Femur (tissue), 1 donor: ENCODE data around the gene ZPR1.

Experiments used
- DNase-seq: peaks from one replicate; pipeline ENCODE4 v3.0.0-alpha.2; 2017

The ZPR1 gene

DNA sequence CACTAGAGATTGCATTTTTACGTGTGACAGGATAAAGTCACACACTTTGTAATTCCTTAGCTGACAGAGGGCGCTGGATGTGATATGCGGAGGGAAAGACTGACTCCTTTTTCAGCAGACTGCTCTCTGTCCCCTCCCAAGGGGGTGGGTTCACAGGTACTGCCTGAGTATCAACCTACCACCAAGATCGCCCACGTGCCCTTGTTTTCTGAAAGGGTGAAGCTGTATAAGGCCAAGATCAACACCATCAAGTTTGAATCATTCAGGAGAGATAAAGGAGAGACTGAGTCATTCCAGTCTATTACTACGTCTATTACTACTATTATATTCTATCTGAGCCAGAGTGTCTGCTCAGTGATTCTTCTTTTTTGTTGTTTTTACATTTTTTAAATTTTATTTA lies 45.7 kb downstream of the ZPR1 start:
- no peak for DNase-seq

DNA sequence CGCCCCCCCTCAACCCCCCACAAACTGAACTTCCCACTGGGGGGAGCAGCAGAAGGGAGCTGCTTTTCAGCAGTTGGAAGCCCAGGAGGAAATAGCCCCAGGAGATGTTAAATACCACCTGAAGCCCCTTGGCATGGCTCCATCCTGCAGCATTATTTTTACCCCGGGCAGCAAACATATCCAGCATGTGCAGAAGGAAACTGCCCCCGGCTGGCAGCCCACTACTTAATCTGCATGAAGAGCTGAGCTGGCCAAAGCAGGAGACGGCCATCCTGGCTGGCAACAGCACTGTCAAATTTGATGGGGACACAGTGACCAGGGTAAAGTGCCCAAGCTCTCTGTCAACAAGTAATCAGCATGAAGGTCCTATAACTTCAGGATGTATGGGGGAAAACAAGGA lies 47.1 kb downstream of the ZPR1 start:
- no peak for DNase-seq

DNA sequence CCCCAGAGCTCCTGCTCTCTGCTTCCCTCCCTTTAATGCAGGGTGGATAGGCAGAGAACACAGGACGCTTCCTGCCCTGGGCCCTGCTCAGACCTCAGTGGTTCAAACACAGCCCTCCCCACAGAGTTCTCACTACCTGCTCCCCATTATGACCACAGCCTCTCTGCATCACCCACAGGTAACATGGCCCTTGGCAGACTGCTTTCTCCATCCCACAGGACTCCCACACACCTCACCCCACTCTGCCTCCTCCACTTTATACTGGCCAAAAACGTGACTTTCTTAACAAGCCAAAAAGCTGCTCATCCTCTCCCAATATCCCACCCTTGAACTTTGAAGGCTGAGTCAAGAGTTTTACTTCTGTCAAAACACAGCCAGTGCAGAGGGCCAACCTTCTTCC lies 48.8 kb downstream of the ZPR1 start:
- no peak for DNase-seq

DNA sequence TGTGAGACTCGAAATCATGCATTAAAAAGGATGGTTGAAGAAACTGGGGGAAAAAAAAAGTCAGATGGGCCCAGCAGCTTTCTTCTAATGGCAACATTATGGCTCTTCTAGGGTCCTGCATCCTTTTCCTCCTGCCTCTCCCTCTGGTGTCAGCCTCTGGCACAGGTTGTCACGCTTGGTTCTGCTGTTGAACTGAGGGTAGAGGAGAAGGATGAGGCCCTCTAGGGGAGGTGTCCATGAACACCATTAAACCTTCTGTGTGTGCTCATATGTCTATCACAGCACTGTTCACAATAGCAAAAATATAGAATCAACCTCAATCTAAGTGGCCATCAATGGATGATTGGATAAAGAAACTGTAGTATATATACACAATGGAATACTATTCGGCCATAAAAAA lies 51.1 kb downstream of the ZPR1 start:
- DNase-seq, result no peak

- no peak for DNase-seq
These were observed 53.8 kb downstream of the ZPR1 start for GRCh38 chr11:116733969-116734508.

- DNase-seq, result no peak
These were observed 54.6 kb downstream of the ZPR1 start for GRCh38 chr11:116733043-116733755.

DNA sequence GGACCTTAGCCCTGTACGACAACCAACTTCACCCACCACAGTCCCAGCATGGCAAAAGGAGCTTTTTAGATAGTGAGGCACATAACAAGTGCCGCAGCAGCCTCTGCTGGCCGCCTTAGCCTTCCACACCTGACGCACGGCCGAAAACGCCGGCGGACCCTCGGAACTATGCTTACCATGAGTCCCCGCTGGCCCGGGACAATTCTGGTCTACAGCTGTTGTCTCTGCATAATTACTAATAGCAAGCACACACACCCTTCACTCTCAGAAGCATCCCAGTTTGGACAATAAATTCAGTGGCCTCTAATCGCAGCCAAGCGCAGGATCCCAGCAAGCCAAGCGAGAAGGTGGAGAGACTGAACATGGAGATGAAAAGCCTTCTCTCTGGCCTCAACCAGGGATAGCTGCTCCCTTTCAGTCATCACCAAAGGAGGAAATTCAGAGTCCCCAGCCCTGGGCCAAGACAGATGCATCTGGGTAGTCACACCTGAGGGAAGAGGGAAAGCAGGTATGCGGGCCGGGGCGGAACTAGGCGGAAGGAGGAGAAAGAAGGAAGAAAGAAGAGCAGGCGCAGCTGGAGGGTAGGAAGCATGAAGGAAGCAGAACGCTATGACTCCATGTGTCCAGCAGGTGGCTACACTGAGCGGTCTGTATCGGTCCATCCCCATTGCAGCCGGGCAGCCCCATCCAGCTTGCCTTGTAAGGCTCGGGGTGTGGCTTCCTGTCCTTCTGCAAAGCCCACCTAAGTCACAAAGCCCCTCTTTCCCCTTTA lies 55.4 kb downstream of the ZPR1 start:
- peak; percentile 59 for DNase-seq

DNA sequence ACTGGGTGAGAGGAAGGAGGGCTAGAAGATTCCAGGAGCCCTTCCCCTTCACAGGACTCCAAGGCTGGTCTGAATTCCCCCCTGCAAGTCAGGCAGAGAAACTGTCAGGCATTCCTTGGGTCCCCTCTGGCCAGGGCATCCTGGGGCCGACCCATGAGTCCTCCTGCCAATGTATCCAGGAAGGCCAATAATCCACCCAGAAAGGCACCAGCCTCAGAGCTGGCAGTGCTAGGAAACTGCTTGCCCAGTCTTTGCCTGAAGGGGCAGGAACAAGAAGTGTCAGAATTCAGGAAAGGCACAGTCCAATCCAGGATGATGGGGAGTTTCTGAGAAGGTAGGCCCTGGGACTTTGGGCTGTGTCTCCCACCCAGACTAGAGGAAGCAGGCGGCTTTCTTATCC lies 56.0 kb downstream of the ZPR1 start:
- no peak for DNase-seq

GRCh38 chr11:116731097-116731761 lies 56.6 kb downstream of the ZPR1 start:
- peak; percentile 58 for DNase-seq

DNA sequence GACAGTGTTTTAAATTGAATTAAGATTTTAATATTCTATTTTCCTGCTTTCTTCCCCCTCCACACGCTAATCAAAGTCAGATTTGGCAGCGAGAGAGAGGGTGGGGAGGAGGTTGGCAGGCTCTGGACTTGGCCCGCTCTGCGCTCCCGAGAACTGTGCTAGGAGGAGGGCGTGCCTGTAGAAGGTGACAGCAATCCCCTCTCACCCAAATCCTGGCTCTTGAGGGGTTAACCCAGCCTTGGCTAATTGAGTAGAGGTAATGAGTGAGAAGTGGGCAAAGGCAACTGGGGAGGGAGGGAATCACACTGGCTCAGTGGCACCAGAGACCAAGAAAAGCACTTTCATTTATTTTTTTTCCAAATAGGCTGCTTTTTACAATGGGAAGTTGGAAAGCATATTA lies 57.2 kb downstream of the ZPR1 start:
- DNase-seq, result no peak

- no peak for DNase-seq
These were observed 57.6 kb downstream of the ZPR1 start for GRCh38 chr11:116730241-116730561.

- DNase-seq, result no peak
These were observed 58.2 kb downstream of the ZPR1 start for GRCh38 chr11:116729501-116730240.

DNA sequence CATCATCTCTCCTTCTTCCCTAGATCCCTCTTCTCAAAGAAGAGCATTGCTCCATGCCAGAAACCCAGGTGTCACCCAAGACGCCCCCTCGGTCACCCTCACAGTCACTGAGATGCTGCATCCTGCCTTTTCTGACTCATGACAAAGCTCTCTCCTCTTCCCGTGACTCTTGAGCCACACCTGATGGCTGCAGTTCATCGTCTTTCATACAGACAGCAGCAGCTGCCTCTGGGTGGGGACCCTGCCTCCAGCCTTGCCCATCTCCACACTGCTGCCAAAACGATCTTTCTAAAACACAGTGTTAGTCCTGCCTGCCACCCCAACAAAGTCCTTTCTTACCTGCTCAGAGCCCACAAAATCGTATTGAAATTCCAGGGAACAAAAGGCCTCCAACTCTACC lies 59.8 kb downstream of the ZPR1 start:
- DNase-seq, result no peak

DNA sequence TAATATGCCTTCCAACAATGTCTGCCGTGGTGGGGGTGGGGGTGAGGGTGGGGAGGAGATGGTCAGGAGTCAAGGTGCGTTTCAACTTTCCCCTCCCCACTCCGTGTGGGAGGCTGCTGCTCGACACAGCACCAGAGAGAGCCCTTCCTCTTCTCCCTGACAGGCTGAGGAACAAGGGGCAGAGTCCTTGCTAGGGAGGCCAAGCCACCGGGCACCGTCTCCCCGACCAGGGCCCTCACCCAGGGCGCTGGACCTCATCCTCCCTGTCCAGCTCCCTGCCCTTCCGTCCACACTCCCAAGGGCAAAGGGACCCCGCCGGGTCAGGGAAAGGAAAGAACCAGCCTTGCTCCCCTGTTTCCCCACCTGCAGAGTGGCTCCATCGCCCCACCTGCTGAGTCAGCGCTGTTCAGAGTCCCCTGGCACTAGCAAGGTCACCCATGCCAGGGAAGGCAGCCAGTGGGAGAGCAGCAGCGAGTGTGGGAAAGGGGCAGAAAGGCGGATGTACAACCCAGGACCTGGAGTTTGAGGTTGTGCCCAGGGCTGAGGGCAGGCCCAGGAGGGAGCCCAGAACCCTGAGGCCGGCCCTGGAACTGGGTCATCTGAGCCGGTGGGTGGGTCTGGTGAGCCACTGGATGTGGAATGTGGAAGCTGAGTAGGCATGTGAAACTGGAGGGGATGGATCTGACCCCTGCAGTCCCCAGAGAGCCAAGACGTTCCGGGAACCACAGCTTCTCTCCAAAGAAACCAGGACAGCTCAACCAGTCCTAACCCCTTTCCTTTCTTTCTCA lies 62.2 kb downstream of the ZPR1 start:
- no peak for DNase-seq

DNA sequence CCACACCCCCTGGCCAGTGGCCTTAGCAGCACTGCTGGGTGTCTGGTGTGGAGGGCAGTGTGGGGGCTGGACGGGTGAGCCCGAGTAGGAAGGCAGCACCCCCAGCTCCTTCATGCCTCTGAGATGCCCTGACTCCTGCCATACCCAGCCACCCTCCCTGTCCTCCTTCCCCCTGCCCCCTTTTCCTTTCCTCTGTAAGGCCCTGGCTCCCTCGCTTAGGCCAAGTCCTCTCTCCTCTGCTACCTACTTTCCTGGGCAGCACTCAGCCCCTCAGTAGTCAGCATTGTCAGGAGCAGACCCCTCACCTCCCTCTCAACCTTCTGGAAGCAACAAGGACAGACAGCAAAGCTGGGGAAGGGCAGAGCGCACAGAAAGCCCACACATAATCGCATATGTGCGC lies 63.0 kb downstream of the ZPR1 start:
- no peak for DNase-seq
